ENCODE data around the gene PCSK6.

PCSK6 gene

GRCh38 chr15:101498717-101499480 lies 9.4 kb upstream of the PCSK6 start:
- DNase-seq, result no peak

DNA sequence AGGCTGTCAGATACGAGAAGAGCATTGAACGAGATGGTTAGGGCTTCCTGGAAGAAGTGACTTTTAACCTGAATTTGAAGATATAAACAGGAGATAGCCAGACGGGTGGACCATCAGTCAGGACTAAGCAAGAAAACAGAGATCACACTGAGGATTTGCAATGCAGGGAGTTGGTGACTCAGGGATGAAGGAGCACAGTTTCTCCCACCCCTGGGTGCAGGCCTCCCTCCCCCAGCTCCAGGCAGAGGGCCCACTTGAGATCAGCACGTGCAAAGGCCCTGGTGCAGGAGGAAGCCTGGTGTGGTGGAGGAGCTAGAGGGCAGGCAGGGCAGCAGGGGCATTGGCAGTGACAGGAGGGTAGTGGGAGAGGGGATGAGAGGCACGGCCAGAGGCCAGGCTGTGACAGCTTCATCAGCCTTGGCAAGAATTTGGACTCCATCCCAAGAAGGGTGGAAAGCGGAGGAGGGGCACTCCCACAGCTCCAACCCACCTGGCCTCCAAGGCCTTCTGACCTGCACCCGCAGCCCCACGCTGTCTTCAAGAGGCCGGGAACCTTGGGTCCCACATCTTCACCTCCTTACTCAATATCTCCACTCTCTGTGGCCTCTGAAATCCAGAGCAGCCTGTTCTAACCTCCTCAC lies 8.7 kb upstream of the PCSK6 start:
- DNase-seq, result no peak

DNA sequence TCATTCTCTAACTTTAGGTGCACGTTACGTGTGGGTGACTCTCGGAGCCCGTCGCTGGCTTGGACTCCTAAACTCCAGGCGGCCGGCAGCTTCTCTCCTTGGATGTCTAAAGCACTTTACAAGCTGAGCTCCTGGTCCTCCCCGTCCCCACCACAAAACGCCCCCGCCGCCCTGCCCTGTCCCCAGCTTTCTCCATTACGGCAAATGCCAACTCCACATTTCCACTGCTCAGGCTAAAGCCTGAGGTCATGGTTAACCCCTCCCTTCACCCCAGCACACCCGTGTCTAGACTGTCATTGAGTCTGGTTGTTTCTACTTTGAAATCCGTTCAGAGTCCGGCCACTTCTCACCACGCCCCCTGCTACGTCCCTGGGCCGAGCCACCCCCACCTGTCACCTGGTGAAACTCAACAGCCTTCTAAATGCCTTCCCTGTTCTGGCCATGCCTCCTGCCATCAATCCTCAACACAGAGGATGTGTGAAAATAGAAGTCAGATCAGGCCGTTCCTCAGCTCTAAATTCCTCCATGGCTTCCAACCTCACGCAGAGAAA lies 8.1 kb upstream of the PCSK6 start:
- no peak for DNase-seq

- no peak for DNase-seq
Measured at GRCh38 chr15:101497017-101497416, 7.5 kb upstream of the PCSK6 start.

DNA sequence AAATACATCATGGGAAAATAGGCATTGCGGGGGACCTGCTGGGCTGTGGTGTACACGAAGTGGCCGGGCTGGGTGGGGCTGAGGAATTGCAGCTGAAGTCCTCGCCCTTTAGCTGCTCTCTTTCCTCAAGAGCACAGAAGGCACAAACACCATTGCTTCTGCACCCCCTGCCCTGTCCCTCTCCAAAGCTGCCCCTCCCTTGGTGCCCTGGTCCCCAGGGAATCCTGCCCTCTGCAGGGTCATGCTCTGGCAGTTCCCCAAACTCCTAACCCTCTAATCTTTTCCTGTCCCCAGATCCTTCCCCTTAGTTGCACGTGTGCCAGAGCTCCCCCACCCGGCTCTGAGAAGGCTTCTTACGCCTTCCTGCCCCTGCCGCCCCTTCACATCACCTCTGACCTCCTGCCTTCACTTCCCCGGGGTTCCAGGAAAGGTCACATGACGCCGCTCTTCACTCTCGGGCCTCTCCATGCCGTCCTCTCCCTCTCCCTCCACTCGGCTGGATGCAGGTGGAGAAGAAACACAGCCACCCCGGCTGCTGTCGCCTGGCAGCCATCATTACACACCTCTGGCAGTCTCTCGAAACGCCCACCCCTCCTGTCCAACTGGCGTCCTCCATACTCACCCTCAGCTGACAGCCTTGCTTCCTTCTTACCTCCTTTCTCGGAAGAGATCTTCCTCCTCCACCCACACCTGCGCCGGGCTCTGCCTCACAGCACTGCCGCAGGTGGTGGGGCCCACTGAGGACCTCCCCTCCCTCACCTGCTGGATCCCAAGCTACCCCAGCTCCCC lies 6.9 kb upstream of the PCSK6 start:
- DNase-seq, result no peak

- no peak for DNase-seq
Measured at GRCh38 chr15:101495334-101496197, 6.1 kb upstream of the PCSK6 start.

DNA sequence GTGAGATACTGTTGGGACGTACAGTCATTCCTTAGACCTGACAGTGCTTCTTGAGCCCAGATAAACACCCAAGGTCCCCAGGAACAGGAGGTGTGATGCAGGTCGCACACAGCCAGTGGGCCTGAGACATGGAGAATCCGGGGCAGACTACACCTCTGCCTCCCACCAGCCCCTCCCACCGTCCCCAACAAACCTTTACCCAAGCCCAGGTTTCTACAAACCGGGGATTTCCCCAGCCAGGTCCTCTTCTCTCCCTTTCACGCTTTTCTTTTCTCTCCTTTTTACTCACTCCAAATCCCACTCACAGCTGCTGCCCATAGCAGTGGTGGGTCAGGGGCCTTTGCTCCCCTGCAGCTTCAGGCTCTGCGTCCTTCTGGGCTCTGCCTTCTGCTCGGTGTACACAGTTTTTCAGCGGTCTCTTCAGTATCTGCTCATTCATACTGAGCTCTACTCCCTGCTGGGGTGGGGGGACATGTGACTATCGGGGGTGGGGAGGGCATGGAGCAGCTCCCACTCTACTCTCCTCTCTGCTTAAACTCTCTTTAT lies 4.8 kb upstream of the PCSK6 start:
- DNase-seq, result no peak

DNA sequence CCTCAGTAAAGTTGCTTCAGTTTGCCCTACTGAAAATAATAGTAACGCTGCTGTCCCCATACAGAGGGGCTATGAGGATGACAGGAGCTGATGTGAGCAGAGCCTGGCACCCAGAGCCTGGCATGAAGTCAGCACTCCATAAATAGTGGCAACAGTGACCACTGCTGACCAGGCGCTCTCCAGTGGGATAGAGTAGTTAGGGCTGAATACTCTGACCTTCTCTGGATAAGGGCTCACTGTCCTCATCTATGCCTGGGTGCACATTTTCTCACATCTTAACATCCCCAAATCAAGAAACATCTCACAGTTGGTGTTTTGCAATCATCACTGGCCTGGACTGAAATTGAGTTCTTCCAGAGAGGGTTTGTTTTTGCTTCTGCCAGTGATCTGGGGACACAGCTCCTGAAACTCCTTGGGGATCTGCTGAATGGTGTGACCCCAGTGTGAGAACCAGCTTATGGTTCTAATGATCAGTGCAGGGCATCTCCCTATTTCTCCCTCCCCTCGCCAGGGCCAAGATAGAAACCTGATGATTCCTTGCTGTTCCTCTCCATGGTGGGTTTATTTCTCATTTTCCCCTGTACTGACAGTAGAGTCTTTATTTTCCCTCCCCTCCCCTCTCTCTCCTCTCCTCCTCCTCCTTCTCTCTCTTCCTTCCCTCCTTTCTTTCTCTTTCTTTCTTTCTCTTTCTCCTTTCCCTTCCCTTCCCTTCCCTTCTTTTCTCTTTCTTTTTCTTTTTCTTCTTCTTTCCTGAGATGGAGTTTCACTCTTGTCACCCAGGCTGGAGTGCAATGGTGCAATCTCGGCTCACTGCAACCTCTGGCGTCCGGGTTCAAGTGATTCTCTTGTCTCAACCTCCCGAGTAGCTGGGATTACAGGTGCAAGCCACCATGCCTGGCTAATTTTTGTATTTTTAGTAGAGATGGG lies 3.5 kb upstream of the PCSK6 start:
- no peak for DNase-seq

DNA sequence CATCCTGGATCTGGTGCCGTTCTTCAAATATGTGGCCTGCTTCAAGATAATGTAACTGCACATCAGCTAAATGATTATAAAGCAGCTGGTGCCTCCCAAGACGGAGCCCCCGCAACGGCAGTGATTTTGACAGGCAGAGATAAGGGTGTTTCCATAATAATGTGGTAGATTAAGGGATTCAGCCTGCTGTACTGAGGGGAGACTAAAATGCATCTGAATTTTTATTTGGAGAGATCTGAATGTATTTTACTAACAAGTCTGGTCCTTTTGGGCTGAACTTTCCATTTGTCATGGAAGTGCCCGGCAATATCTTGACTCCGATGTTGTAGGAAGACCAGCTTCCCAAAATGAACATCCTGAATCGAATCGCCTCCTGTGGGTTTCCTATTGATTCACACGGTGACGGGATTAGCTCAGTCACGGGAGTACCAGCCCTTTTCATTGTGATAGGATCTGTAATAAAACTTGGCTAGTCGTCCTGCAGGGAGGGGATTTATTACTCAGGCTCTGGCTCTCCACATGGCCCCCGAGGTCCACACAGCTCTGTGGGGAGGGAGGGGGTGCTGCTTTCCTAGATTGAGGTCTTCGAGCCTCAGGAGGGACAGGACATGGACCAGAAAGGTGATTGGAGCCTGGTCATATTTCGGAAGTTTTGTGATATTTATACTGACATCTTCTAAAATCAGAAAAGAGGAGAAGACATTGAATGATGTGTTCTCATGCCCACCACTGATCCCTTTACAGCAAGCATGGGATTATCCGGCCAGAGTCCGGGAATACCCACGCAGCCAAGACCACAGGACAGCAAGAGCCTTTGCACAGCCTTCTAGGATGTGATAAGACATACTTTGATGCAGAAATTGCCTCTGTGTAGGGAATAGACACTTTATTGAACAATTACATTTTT lies 2.5 kb upstream of the PCSK6 start:
- no peak for DNase-seq

- DNase-seq, result no peak
Measured at GRCh38 chr15:101490922-101491733, 1.6 kb upstream of the PCSK6 start.

GRCh38 chr15:101490408-101490891 lies 943 bp upstream of the PCSK6 start:
- no peak for DNase-seq

- no peak for DNase-seq
Measured at GRCh38 chr15:101489237-101489598, 289 bp downstream of the PCSK6 start.

DNA sequence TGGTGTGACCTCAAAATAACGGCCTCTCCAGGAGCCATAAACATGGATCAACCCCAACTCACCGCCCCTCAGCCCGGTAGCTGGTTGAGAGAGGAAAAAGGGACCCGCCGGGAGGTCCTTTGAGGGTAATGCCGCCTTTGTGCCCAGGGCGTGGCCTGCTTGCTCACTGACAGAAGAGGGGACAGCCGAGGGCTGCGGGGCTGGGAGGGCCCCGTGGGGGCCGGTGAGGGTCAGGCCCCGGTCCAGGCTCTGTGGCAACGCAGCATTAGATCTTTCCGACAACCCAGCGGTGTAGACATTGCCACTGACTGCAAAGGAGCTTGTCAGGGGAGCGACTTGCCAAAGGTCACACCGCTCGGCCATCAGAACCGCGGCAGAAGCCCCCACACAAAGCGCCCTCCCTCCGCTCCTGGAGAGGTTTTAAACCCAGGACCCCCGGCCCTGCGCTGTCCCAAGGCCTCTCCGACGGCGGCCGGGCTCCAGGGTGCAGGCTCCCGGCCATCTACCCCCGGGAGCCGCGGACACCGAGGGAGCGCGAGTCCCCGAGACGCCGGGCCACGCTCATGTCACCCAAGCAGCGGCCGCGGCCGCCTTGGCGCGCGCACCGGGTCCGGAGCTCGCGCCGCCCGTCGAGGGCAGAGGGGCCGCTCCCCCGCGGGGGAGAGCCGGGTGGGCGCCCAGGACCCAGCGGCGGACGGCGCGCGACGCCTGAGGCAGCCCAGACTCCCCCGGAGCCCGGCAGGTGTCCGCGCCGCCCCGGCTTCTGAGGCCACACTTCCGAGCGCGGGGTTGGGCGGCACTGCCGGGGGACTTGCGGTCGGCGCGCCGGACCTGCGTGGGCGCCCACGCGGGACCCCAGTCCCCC lies 975 bp downstream of the PCSK6 start:
- no peak for DNase-seq

- no peak for DNase-seq
Measured at GRCh38 chr15:101486696-101487459, 2.6 kb downstream of the PCSK6 start.

- DNase-seq, result no peak
Measured at GRCh38 chr15:101483462-101483861, 6.0 kb downstream of the PCSK6 start.

GRCh38 chr15:101482526-101483371 lies 6.8 kb downstream of the PCSK6 start:
- no peak for DNase-seq

Data from T1000 (cell line).